Measurements from ENCODE around the gene LCAT.
"Not testable (repeated sequence)": the region's sequence is repeated elsewhere in the genome, so short reads cannot be mapped to it uniquely, and the experiment has no call there.

LCAT gene

DNA sequence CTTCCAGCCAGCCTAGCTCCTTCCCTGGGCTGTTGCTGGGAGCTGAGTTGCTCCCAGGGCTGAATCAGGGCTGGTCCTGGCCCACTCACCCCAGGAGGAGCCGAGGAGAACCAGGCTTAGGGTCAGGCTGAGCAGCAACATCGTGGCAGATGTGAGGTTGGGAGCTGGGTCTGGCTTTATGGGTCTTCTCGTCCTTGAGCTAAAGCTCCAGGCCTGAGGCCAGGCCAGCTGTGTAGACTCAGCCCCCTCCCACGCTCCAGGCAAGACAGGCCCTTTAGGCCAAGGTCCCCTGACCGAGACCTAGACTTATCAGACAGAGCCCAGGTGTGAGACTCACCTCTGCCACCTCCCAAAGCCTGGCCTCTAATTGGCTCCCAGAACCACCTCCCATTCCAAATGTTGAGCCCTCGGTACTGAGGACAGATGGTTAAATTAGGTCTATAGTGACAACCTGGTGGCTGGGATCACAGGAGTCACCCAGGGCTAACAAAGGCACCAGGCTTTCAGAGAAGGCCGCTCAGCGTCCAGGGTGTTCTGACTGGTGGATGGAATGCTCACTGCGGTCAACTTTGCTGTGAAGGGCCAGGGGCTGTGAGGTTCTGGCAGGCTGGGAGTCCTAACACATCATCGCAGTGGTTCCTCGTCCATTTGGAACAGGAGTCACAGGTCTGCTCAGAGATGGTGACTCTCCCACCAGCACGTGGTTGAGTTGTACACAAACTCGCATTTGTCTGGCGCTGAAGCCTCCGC, 12.0 kb downstream of the LCAT start, which contains the start of gene CTRL:
Gene CTRL, minus strand, starts transcription at position 151 of the 750 bp plus-strand sequence. Its CDS starts 10 bp downstream, at position 141.
- no peak for DNase-seq

GRCh38 chr16:67930678-67931211, 13.2 kb downstream of the LCAT start:
- DNase-seq = no peak

DNA sequence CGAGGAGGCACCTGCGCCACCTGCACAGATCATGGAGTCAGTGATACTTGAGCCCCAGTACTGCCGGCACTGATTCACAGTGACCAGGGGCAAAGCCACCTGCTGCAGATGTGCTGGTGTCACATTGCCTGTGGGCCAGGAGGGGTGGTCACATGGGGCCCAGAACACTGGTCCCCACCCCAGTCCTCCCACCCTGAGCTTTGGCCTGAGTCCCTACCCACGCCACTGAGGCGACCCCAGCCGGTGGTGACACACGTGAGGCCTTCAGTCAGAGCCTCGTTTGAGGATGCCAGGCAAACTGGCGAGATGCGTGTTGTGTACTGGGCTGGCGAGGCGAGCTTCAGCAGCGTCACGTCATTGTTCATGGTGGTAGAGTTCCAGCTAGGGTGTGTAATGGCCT, 13.7 kb downstream of the LCAT start:
- DNase-seq = no peak

- peak; percentile 74 to 78 for DNase-seq
These were observed 15.2 kb downstream of the LCAT start for GRCh38 chr16:67928561-67929364.

DNA sequence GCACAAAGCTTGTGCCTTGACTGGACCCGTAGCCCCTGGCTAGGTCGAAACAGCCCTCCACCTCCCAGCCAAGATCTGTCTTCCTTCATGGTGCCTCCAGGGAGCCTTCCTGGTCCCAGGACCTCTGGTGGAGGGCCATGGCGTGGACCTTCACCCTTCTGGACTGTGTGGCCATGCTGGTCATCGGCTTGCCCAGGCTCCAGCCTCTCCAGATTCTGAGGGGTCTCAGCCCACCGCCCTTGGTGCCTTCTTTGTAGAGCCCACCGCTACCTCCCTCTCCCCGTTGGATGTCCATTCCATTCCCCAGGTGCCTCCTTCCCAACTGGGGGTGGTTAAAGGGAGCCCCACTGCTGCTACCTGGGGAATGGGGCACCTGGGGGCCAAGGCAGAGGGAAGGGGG, 15.8 kb downstream of the LCAT start:
- DNase-seq = no peak

GRCh38 chr16:67927131-67927941, 16.6 kb downstream of the LCAT start:
- DNase-seq = no peak

- DNase-seq = no peak
These were observed 17.7 kb downstream of the LCAT start for GRCh38 chr16:67926181-67926750.

- no peak for DNase-seq
These were observed 19.6 kb downstream of the LCAT start for GRCh38 chr16:67924140-67924906.

DNA sequence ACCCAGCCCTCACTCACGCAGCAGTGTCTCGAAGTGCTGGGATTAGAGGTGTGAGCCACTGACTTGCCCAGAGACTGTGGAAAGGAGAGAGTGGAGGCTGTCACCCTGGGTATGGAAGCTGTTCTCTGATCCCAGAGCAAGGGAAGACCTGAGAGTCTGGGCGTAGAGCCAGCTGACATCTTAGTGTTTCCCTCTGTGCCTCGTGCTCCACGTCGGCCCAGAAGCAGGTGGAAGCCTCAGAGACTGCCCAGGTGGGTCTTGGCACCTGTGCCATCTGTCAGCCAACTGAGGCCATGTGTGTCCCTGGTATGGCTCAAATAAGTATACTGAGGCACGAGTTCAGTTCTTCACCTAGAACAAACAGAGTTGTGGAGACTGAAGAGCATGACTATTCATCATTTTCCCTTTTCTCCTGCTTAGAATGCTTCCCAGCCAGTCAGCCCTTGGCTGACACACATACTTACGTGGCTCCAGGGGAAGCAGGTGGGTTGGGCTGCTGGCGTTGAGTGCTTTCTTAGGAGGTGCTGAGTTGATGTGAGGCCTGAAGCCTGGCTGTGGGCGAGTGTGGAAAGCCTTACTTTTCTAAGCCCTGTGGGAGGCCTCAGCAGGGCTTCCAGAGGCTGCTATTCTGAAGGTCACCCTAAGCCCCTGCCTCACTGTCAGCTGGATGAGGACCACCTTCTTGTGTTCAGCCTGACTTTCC, 20.4 kb downstream of the LCAT start:
- DNase-seq = no peak

- DNase-seq = no peak
These were observed 21.2 kb downstream of the LCAT start for GRCh38 chr16:67922740-67923139.

DNA sequence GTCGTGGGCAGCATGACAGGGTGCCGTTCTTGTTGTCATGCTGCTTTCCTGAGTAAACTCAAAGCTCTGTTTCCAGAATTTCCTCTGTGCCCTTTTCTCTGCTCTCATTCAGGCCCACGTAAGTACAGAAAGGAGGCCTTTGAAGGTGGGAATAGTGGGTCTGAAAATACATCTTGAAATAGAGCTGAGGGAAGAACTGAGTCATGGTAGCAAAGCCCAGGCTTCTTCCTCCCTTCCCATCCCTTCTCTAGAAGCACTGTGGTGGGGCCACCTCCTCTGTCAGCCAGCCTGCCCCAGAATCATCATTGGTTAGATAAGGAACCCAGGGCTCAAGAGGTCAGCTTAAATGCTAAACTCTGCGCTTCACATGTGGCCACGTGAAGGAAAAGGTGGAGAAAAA, 21.7 kb downstream of the LCAT start:
- no peak for DNase-seq

- DNase-seq = no peak
These were observed 24.2 kb downstream of the LCAT start for GRCh38 chr16:67919622-67920221.

DNA sequence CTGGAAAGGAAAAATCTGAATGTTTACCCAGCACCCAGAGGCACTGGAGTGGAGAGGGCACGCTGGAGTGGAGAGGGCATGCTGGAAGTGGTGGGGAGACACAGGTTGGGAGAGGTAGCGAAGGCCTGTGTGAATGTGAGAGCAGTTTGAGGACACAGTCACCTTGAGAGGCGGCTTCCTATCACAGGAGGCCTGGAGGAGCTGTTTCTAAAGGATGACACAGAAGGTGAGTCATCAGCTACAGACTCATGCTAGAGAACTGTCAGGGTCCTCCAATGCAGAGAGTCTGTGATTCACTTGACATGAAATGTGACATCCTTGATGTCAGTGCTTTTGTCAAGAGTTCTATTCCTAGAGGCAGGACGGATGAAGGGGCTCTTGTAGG, 26.1 kb downstream of the LCAT start:
- peak; percentile 44 to 51 for DNase-seq

GRCh38 chr16:67917140-67917851, 26.6 kb downstream of the LCAT start:
- no peak for DNase-seq

DNA sequence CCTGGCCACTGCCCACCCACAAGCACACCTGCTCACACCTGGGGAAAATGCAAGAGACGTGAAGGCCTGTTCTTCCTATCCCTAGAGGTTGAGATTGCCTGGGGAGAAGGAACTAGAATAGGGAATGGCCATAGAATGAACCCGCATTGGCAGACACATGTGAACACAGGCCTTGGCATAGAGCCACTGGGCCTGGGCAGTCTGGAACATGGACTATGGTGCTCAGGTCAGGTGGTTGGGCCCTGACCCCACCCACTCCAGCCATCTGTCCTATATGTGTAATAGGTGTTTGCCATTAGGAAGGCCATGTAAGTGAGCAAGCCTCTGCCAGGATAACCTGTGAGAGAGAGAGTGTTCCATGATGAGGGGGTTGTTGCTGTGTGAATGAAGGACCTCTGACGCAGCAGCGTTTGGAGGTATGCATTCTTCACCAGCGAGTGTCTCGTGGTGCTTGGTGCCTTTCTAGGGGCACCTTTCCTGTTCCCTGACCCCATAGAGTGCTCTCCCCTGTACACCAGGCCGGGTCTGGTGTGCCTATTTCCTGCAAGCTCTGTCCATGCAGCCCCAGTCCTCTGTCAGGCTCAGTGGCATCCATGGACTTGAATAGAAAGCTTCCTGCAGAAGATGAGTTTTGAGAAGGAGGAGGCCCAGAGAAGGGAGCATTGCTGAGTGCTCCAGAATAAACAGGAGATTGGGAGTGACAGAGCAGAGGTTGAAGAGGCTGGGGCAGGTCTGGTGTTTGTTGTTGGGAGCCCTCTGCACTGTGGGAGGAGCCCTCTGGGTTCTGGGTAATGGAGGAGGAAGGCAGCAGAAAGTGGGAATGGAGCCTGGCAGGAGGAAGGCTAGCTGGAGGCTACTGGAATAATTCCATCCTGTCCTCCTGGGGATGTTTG, 27.8 kb downstream of the LCAT start:
- DNase-seq = no peak

DNA sequence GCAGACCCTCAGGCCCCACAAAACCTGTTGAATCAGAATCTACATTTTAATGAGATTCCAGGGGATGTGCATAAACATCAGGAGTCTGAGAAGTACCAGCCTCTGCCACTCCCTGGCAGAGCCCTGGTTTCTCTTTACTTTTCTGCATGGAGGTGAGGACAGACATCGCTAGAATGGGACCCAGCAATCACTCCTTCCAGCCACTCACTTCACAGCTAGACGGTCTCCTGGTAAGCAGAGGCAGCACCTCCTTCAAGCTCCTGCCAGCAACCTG, 28.5 kb downstream of the LCAT start:
- DNase-seq = not testable (repeated sequence)

DNA sequence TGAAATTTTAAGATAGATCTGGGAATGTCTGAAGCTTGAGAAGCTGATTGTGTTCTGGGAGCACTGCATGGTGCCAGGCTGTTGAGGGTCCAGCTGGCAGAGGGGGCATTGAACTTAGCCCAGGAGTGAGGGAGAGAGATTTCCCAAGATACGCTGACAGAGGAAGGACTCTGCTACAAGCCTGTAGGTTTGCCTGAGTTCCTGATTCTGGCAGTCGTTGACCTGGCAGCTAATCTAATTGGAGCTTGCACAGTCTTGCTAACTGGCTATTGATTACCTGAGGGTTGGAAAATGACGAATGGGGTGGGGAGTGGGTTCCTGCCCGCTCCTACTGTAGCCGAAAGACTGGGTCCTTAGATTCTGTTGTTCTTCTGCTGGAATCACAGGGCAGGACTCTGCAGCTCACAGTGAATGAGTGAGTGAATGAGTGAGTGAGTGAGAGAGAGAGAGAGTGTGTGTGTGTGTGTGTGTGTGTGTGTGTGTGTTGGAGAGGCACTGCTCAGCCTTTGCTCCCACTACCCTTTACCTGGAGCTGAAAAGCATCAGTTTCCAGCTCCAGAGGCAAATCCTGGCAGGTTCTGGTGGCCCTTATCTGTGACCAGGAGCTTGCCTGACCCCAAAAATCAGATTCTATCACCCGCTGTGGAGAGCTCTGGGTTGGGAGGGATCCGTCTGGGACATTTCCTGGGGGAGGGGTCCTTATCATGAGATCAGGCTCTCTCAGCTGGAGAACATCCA, 29.0 kb downstream of the LCAT start:
- no peak for DNase-seq

DNA sequence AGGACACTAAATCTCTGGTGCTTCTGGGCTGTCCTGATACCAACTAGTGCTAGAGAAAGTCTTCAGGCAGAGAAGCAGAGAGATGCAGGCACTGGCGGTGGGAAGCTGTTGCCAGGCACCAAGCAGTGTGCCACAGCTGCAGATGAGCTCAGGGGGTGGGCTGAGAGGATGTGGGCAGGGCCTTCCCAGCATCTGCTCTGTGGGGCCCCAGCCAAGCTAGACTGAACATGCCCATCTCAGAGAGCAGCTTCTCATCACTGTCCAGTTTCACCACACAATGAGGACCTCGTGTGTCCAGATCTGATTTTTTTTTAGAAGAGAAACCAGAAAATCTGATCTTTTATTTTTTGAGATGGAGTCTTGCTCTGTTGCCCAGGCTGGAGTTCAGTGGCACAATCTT, 33.8 kb downstream of the LCAT start:
- no peak for DNase-seq

Measured in activated CD4-positive, alpha-beta T cell treated with anti-CD3 and anti-CD28 coated beads for 4 hours (primary cell).